Measurements from ENCODE around the gene SLC49A4. TPM values are rescaled to one million over a fixed set of nuclear protein-coding genes. Genes with fewer than 3 reads are reported as not detected.

SLC49A4 gene
- total RNA-seq, 4 donors from 2014 or later: 12.2 to 21.4 (median 15.9) TPM

DNA sequence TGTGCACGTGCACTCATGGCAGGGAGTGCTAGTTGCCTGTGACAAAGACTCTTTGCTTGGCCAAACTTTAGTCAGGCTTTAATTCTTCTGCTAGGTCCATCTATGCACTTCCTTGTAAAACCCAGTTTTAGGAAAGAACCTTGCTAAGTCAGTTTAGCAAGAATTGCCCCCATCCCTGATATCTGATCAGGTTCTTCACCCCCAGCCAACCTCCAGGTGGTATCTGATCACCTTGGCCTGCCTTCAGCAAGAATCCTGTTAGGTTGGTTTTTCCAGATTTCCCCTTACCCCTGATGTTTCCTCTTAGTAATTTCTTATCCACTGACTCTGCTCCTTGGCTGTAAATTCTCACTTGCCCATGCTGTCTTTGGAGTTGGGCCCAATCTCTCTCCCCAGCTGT, 9.6 kb upstream of the SLC49A4 start:
- Histone ChIP-seq H3K4me3 (no peak overlapping the region), H3K9me3 (no peaks in the 10 kb centered on the region), H3K36me3 (no peaks in the 10 kb centered on the region), H3K27ac (no peak overlapping the region), H3K27me3 (no peaks in the 10 kb centered on the region), H3K4me1 (peaks cover 0 to 27% (median 3%) of the 10 kb centered on the region in 3 donors)
- 72 to 93% methylated on average over 1 of the region's 1 CpG for WGBS, 2 donors
- no peak for DNase-seq
- TF ChIP-seq CTCF (IDR thresholded peaks at IDR 0.05): no peak
- TF ChIP-seq POLR2A (IDR thresholded peaks at IDR 0.05): no peak
- intact Hi-C loops (cut with DNase I): no loop called here

DNA sequence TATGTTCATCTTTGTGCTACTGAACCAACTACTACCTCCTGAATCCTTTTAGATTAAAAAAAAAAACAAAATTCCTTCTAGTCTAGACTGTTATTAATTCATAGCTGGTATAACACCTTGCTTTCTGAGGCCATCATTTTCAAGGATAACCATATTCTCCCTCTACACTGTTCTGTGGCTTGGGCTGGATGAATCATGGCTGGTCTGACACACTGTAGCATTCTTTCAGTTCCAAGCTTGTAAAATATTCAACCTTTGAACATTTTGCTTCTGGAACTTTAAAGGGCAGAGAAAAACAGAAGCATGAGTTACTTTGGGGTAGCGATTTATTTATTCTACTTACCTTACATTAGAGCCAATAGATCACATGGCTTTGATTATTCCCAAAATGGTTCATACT, 8.8 kb upstream of the SLC49A4 start:
- intact Hi-C loops (cut with DNase I): no loop called here

DNA sequence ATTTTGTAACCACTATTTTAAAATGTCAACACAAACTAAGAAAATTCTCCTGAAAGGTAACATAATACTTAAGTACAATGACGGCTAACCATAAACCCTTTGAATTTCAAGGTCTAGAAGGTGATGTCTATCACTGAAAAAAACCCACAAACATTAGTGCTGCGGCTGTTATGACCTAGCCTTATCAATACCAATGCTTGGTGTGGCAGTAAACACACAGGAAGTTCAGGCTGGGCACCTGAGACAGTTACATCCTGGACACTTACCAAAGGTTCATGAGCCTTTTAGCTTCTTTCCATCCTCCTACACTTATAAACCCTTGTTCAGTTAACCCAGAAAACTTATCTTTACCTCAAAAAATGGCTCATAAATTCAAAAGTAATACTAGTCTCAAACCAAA, 7.0 kb upstream of the SLC49A4 start:
- no peak for TF ChIP-seq POLR2A (IDR thresholded peaks at IDR 0.05)
- TF ChIP-seq CTCF (IDR thresholded peaks at IDR 0.05): no peak
- 83 to 88% methylated on average over 2 of the region's 2 CpGs for WGBS, 2 donors
- Histone ChIP-seq H3K27ac (no peak overlapping the region), H3K27me3 (no peaks in the 10 kb centered on the region), H3K36me3 (no peaks in the 10 kb centered on the region), H3K9me3 (no peaks in the 10 kb centered on the region), H3K4me1 (peaks cover 3 to 51% (median 4%) of the 10 kb centered on the region in 3 donors), H3K4me3 (no peak overlapping the region)
- intact Hi-C loops (cut with DNase I): no loop called here
- no peak for DNase-seq

More for the DNA sequence above, 8.8 kb upstream of the SLC49A4 start:
- peaks cover 0 to 35% (median 3%) of the 10 kb centered on the region in 3 donors for H3K4me1 ChIP-seq
- WGBS, 2 donors: 79 to 90% methylated on average over 1 of the region's 1 CpG
- DNase-seq: no peak
- TF ChIP-seq POLR2A (IDR thresholded peaks at IDR 0.05) (no peak), CTCF (IDR thresholded peaks at IDR 0.05) (no peak)
- H3K36me3 ChIP-seq: no peaks in the 10 kb centered on the region
- no peaks in the 10 kb centered on the region for H3K27me3 ChIP-seq
- no peak overlapping the region for H3K27ac ChIP-seq
- no peak overlapping the region for H3K4me3 ChIP-seq
- H3K9me3 ChIP-seq: no peaks in the 10 kb centered on the region

DNA sequence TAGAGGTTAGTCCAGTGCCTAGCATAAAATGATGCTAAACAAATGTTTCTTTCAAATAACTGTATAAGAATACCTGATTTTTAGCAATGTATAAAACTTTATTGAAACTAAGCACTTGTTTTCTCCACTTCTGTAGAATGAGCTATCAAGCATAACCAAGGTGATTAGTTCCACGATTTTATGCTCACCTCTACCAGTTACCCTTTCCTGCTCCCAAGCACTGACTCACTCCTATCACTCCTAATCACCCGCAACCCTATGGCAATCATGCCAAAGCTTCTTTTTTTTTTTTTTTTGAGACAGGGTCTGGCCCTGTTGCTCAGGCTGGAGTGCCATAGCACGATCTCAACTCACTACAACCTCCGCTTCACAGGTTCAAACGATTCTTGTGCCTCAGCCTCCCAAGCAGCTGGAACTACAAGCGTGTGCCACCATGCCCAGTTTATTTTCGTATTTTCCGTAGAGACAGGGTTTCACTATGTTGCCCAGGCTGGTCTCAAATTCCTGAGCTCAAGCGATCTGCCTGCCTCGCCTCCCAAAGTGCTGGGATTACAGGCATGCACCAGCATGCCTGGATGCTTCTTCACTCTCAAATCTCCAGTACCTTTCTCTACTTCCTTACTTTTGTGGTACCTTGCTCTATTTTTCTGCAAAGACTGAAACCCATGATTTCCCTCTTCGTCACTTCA, 5.1 kb upstream of the SLC49A4 start:
- no peaks in the 10 kb centered on the region for H3K27me3 ChIP-seq
- H3K36me3 ChIP-seq: no peaks in the 10 kb centered on the region
- peak overlapping the region in 3 of 4 donors; percentile 25 to 73 (median 68) for H3K27ac ChIP-seq
- H3K4me3 ChIP-seq: peak overlapping the region in 3 of 4 donors; percentile 25 to 29 (median 27)
- no peaks in the 10 kb centered on the region for H3K9me3 ChIP-seq
- 37 to 55% methylated on average over 11 of the region's 11 CpGs for WGBS, 2 donors
- no peak for DNase-seq
- peaks cover 3 to 66% (median 7%) of the 10 kb centered on the region in 3 donors for H3K4me1 ChIP-seq
- intact Hi-C loops (cut with DNase I): loop anchor here (10.0 kb wide), 1 partner anchor 105 kb away; the partner anchor contains the start of gene PARP14
- TF ChIP-seq POLR2A (IDR thresholded peaks at IDR 0.05): no peak
- no peak for TF ChIP-seq CTCF (IDR thresholded peaks at IDR 0.05)

DNA sequence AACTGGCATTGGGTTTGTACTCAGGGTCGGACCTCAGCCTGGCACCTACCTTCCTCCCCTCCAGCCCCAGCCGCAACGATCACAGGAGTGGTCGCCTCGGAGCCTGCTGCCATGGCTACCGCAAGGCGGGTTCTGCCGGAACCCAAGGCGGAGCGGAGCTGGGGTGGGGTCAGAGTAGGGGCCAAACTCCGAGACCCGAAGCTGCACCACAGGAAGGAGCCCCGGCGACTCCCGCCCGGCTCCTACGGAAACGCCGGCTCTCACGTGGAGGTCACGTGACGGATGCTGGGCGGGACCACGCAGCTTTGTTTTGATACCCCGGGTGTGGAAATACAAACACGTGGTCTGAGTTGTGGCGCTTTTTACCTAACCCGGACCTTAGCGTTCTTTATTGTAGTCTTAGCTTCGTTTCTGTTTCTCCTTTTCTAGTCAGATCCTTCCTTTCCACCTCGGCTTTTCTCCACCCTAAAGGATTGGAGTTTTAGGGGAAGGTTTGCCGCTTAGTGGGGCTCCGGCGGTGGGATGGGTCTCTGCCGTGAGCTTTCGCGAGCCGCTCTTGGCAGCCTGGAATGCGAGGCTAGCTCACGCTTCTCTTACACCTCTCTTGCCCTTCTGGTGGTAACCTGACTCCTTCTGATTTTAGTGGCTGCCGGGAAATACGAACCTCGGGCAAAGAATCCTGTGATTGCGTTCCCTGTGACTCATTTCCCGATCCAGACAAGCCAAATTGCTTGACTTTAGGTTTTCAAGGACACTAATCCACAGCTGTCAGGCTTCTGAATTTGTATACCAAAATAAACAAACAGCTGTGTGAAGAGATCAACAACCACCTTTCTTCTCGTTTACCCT, 1.1 kb upstream of the SLC49A4 start, which contains the start of gene HSPBAP1:
Gene HSPBAP1, minus strand, starts transcription at position 264 of the 849 bp plus-strand sequence. Its CDS starts 151 bp downstream, at position 113.
- peak within 1 kb of the TSS; percentile 79 to 92 (median 82) for H3K4me3 ChIP-seq
- 0% methylated on average over 33 to 34 of the region's 46 CpGs for WGBS, 2 donors
- H3K27ac ChIP-seq: peak within 1 kb of the TSS; percentile 95 to 97 (median 96)
- no peaks in the 10 kb centered on the region for H3K36me3 ChIP-seq
- TF ChIP-seq CTCF (IDR thresholded peaks at IDR 0.05) (peak in 1 of 6 experiments; percentile 16), POLR2A (IDR thresholded peaks at IDR 0.05) (peak in 1 of 4 donors; percentile 74)
- intact Hi-C loops (cut with DNase I): loop anchor here (10.0 kb wide), 1 partner anchor 109 kb away; the partner anchor contains the start of gene PARP14
- H3K4me1 ChIP-seq: peaks cover 4 to 88% (median 14%) of the 10 kb centered on the region in 3 donors
- DNase-seq: no peak
- H3K27me3 ChIP-seq: no peaks in the 10 kb centered on the region
- no peaks in the 10 kb centered on the region for H3K9me3 ChIP-seq

All from esophagus squamous epithelium (tissue), 5 donors.